ENCODE data around the gene EML5. TPM values are rescaled to one million over a fixed set of nuclear protein-coding genes. Genes with fewer than 3 reads are reported as not detected.

The EML5 gene
- total and polyA plus RNA-seq, 2 experiments from 2014 or later: 0.18 to 1.6 TPM

DNA sequence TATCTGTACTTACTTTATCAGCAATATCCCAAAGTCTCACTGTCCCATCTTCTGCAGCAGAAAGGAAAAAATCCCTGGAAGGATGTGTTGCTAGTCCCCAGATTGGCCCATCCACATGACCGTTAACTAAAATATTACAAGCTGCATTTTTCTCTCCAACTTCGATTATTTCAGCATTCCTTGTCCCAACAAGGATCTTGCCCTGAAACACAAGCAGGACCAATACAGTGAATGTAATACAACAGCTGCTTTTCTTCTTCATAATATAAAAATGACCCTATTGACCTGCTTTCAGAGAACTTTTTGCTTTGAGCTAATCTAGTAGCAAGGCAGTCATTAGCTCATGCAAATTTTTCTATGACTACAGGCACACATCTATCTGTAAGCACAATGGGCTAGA lies 171.7 kb downstream of the EML5 start:
- Histone ChIP-seq H3K36me3 (ENCODE audit: insufficient read depth) (no peaks in the 10 kb centered on the region), H3K9me2 (ENCODE audit: insufficient read depth) (no peaks in the 10 kb centered on the region), H3K79me2 (replicated peaks; ENCODE audit: insufficient read depth) (no peaks in the 10 kb centered on the region), H4K20me1 (replicated peaks; ENCODE audit: insufficient read depth) (no peaks in the 10 kb centered on the region), H3K4me1 (ENCODE audit: insufficient read depth) (peaks cover 13% of the 10 kb centered on the region), H3K4me2 (no peak overlapping the region), H3K4me3 (no peak overlapping the region), H2AFZ (no peak overlapping the region), H3K27ac (ENCODE audit: low read depth) (no peak overlapping the region), H3K27me3 (ENCODE audit: insufficient read depth) (no peaks in the 10 kb centered on the region), H3F3A (replicated peaks; ENCODE audit: low read depth) (no peaks in the 10 kb centered on the region)
- Mint-ChIP-seq H3K27me3 (ENCODE audit: insufficient read depth, low read depth, poor library complexity) (no peaks in the 10 kb centered on the region), H3K36me3 (ENCODE audit: low read depth) (peaks cover 3% of the 10 kb centered on the region; the same call in 1 of the 3 replicates), H3K9me3 (no peaks in the 10 kb centered on the region), H3K4me3 (no peak overlapping the region), H3K27ac (peak overlapping the region; percentile 80), H3K4me1 (peaks cover 20% of the 10 kb centered on the region)
- ATAC-seq: no peak
- DNase-seq (ENCODE audit: low spot score): no peak
- TF ChIP-seq, protein P1, sequence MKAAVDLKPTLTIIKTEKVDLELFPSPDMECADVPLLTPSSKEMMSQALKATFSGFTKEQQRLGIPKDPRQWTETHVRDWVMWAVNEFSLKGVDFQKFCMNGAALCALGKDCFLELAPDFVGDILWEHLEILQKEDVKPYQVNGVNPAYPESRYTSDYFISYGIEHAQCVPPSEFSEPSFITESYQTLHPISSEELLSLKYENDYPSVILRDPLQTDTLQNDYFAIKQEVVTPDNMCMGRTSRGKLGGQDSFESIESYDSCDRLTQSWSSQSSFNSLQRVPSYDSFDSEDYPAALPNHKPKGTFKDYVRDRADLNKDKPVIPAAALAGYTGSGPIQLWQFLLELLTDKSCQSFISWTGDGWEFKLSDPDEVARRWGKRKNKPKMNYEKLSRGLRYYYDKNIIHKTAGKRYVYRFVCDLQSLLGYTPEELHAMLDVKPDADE (IDR thresholded peaks at IDR 0.05): no peak
- TF ChIP-seq POLR2AphosphoS5 (IDR thresholded peaks at IDR 0.05; ENCODE audit: low read depth): no peak
- TF ChIP-seq, protein P2, sequence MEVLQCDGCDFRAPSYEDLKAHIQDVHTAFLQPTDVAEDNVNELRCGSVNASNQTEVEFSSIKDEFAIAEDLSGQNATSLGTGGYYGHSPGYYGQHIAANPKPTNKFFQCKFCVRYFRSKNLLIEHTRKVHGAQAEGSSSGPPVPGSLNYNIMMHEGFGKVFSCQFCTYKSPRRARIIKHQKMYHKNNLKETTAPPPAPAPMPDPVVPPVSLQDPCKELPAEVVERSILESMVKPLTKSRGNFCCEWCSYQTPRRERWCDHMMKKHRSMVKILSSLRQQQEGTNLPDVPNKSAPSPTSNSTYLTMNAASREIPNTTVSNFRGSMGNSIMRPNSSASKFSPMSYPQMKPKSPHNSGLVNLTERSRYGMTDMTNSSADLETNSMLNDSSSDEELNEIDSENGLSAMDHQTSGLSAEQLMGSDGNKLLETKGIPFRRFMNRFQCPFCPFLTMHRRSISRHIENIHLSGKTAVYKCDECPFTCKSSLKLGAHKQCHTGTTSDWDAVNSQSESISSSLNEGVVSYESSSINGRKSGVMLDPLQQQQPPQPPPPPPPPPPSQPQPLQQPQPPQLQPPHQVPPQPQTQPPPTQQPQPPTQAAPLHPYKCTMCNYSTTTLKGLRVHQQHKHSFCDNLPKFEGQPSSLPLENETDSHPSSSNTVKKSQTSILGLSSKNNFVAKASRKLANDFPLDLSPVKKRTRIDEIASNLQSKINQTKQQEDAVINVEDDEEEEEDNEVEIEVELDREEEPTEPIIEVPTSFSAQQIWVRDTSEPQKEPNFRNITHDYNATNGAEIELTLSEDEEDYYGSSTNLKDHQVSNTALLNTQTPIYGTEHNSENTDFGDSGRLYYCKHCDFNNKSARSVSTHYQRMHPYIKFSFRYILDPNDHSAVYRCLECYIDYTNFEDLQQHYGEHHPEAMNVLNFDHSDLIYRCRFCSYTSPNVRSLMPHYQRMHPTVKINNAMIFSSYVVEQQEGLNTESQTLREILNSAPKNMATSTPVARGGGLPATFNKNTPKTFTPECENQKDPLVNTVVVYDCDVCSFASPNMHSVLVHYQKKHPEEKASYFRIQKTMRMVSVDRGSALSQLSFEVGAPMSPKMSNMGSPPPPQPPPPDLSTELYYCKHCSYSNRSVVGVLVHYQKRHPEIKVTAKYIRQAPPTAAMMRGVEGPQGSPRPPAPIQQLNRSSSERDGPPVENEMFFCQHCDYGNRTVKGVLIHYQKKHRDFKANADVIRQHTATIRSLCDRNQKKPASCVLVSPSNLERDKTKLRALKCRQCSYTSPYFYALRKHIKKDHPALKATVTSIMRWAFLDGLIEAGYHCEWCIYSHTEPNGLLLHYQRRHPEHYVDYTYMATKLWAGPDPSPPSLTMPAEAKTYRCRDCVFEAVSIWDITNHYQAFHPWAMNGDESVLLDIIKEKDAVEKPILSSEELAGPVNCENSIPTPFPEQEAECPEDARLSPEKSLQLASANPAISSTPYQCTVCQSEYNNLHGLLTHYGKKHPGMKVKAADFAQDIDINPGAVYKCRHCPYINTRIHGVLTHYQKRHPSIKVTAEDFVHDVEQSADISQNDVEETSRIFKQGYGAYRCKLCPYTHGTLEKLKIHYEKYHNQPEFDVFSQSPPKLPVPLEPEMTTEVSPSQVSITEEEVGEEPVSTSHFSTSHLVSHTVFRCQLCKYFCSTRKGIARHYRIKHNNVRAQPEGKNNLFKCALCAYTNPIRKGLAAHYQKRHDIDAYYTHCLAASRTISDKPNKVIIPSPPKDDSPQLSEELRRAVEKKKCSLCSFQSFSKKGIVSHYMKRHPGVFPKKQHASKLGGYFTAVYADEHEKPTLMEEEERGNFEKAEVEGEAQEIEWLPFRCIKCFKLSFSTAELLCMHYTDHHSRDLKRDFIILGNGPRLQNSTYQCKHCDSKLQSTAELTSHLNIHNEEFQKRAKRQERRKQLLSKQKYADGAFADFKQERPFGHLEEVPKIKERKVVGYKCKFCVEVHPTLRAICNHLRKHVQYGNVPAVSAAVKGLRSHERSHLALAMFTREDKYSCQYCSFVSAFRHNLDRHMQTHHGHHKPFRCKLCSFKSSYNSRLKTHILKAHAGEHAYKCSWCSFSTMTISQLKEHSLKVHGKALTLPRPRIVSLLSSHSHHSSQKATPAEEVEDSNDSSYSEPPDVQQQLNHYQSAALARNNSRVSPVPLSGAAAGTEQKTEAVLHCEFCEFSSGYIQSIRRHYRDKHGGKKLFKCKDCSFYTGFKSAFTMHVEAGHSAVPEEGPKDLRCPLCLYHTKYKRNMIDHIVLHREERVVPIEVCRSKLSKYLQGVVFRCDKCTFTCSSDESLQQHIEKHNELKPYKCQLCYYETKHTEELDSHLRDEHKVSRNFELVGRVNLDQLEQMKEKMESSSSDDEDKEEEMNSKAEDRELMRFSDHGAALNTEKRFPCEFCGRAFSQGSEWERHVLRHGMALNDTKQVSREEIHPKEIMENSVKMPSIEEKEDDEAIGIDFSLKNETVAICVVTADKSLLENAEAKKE (CRISPR knock-in tag; IDR thresholded peaks at IDR 0.05): no peak
- TF ChIP-seq EZH2 (IDR thresholded peaks at IDR 0.05; ENCODE audit: low read depth, unreplicated experiment): no peak
- TF ChIP-seq, protein P3, sequence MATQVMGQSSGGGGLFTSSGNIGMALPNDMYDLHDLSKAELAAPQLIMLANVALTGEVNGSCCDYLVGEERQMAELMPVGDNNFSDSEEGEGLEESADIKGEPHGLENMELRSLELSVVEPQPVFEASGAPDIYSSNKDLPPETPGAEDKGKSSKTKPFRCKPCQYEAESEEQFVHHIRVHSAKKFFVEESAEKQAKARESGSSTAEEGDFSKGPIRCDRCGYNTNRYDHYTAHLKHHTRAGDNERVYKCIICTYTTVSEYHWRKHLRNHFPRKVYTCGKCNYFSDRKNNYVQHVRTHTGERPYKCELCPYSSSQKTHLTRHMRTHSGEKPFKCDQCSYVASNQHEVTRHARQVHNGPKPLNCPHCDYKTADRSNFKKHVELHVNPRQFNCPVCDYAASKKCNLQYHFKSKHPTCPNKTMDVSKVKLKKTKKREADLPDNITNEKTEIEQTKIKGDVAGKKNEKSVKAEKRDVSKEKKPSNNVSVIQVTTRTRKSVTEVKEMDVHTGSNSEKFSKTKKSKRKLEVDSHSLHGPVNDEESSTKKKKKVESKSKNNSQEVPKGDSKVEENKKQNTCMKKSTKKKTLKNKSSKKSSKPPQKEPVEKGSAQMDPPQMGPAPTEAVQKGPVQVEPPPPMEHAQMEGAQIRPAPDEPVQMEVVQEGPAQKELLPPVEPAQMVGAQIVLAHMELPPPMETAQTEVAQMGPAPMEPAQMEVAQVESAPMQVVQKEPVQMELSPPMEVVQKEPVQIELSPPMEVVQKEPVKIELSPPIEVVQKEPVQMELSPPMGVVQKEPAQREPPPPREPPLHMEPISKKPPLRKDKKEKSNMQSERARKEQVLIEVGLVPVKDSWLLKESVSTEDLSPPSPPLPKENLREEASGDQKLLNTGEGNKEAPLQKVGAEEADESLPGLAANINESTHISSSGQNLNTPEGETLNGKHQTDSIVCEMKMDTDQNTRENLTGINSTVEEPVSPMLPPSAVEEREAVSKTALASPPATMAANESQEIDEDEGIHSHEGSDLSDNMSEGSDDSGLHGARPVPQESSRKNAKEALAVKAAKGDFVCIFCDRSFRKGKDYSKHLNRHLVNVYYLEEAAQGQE (IDR thresholded peaks at IDR 0.05; ENCODE audit: unreplicated experiment): no peak
- no peak for TF ChIP-seq ZNF331 (CRISPR knock-in tag; IDR thresholded peaks at IDR 0.05; ENCODE audit: low read depth)
- no peak for TF ChIP-seq STAT1 (IDR thresholded peaks at IDR 0.05; ENCODE audit: unreplicated experiment)
- no peak for TF ChIP-seq EZH2phosphoT487 (IDR thresholded peaks at IDR 0.05; ENCODE audit: unreplicated experiment)
- TF ChIP-seq, protein P4, sequence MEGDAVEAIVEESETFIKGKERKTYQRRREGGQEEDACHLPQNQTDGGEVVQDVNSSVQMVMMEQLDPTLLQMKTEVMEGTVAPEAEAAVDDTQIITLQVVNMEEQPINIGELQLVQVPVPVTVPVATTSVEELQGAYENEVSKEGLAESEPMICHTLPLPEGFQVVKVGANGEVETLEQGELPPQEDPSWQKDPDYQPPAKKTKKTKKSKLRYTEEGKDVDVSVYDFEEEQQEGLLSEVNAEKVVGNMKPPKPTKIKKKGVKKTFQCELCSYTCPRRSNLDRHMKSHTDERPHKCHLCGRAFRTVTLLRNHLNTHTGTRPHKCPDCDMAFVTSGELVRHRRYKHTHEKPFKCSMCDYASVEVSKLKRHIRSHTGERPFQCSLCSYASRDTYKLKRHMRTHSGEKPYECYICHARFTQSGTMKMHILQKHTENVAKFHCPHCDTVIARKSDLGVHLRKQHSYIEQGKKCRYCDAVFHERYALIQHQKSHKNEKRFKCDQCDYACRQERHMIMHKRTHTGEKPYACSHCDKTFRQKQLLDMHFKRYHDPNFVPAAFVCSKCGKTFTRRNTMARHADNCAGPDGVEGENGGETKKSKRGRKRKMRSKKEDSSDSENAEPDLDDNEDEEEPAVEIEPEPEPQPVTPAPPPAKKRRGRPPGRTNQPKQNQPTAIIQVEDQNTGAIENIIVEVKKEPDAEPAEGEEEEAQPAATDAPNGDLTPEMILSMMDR (conservative IDR thresholded peaks at IDR 0.05; ENCODE audit: low read depth in 2 of 2): no peak
- no peak for TF ChIP-seq ZNF114 (CRISPR knock-in tag; IDR thresholded peaks at IDR 0.05)
- TF ChIP-seq NANOG (IDR thresholded peaks at IDR 0.05; ENCODE audit: borderline replicate concordance): no peak
- TF ChIP-seq CREB1 (CRISPR knock-in tag; IDR thresholded peaks at IDR 0.05; ENCODE audit: low read depth): no peak
- TF ChIP-seq JUNB (IDR thresholded peaks at IDR 0.05; ENCODE audit: unreplicated experiment): no peak

All from GM23338 (cell line).